GM21515 (cell line): Measurements from ENCODE around the gene LYZL4.

Experiments
- ATAC-seq: cut with Tn5 transposase; IDR thresholded peaks from one replicate; pipeline ENCODE4 v1.9.1; 2021; ENCODE audit not compliant: unreplicated experiment

Gene LYZL4

GRCh38 chr3:42375121-42375800 lies 35.1 kb downstream of the LYZL4 start:
- ATAC-seq = no peak

GRCh38 chr3:42371776-42372175 lies 38.6 kb downstream of the LYZL4 start:
- ATAC-seq = no peak

GRCh38 chr3:42369832-42370231 lies 40.6 kb downstream of the LYZL4 start:
- no peak for ATAC-seq

- ATAC-seq = no peak
These were observed 41.1 kb downstream of the LYZL4 start for GRCh38 chr3:42369304-42369703.

- no peak for ATAC-seq
These were observed 41.5 kb downstream of the LYZL4 start for GRCh38 chr3:42368861-42369260.

- ATAC-seq = no peak
These were observed 42.5 kb downstream of the LYZL4 start for GRCh38 chr3:42367903-42368302.

- no peak for ATAC-seq
These were observed 43.9 kb downstream of the LYZL4 start for GRCh38 chr3:42366550-42366949.

- ATAC-seq = no peak
These were observed 53.1 kb downstream of the LYZL4 start for GRCh38 chr3:42357335-42357734.

- no peak for ATAC-seq
These were observed 54.8 kb downstream of the LYZL4 start for GRCh38 chr3:42355612-42356011.

- ATAC-seq = no peak
These were observed 56.8 kb downstream of the LYZL4 start for GRCh38 chr3:42353631-42354030.

GRCh38 chr3:42351207-42351606 lies 59.2 kb downstream of the LYZL4 start:
- ATAC-seq = no peak

GRCh38 chr3:42349765-42350594 lies 60.4 kb downstream of the LYZL4 start:
- ATAC-seq = no peak

GRCh38 chr3:42347928-42348327 lies 62.5 kb downstream of the LYZL4 start:
- no peak for ATAC-seq
